ENCODE results near the gene PARD3.

The PARD3 gene

GRCh38 chr10:34740321-34740720 is 74.8 kb downstream of the PARD3 start:
- H3K27ac ChIP-seq (ENCODE audit: low read depth, low read length): no peak overlapping the region
- no peaks in the 10 kb centered on the region for H3K9me2 ChIP-seq (replicated peaks; ENCODE audit: control insufficient read depth, low read length)
- peaks cover 13% of the 10 kb centered on the region for H3K27me3 ChIP-seq (ENCODE audit: control insufficient read depth, low read length)
- H4K20me1 ChIP-seq (ENCODE audit: control insufficient read depth, insufficient read depth, low read depth, low read length): no peaks in the 10 kb centered on the region
- H3K4me2 ChIP-seq (ENCODE audit: low read length): no peak overlapping the region
- no peaks in the 10 kb centered on the region for H3F3A ChIP-seq (ENCODE audit: control insufficient read depth, insufficient read depth)
- H3K9me3 ChIP-seq (ENCODE audit: control insufficient read depth, insufficient read depth, low read length): no peaks in the 10 kb centered on the region
- no peak overlapping the region for H3K4me3 ChIP-seq (ENCODE audit: low read length)
- TF ChIP-seq EZH2phosphoT487 (IDR thresholded peaks at IDR 0.05; ENCODE audit: borderline replicate concordance, low read length): no peak
- TF ChIP-seq CTCF (IDR thresholded peaks at IDR 0.05; ENCODE audit: low read depth, low read length, poor library complexity, severe bottlenecking): no peak
- H3K4me1 ChIP-seq (ENCODE audit: control insufficient read depth, low read length): no peaks in the 10 kb centered on the region
- H3K79me2 ChIP-seq (ENCODE audit: control insufficient read depth, low read length): no peaks in the 10 kb centered on the region
- H3K36me3 ChIP-seq (ENCODE audit: control insufficient read depth, low read length): no peaks in the 10 kb centered on the region

GRCh38 chr10:34739915-34740314 is 75.2 kb downstream of the PARD3 start:
- TF ChIP-seq EZH2phosphoT487 (IDR thresholded peaks at IDR 0.05; ENCODE audit: borderline replicate concordance, low read length): no peak
- no peak for TF ChIP-seq CTCF (IDR thresholded peaks at IDR 0.05; ENCODE audit: low read depth, low read length, poor library complexity, severe bottlenecking)

DNA sequence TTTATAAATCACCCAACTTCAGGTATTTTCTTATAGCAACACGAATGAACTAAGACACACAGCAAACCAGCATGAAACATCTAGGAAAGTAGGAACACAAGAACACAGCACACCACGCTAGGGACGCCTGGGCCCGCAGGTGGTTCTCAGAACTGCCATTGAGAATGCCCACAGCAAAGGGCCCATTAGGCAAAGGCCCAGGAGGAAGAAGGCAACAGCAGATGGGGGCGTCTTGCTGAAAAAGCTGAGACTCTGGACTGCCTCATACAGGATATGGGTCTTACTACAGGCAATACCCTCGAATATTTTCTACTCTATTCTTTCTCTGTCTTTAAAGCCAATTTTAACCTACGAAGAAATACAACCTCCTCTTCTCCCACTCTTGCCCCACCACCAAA is 77.3 kb downstream of the PARD3 start:
- peaks cover 13% of the 10 kb centered on the region for H3K27me3 ChIP-seq (ENCODE audit: control insufficient read depth, low read length)
- no peak overlapping the region for H3K4me3 ChIP-seq (ENCODE audit: low read length)
- H3F3A ChIP-seq (ENCODE audit: control insufficient read depth, insufficient read depth): no peaks in the 10 kb centered on the region
- H3K9me3 ChIP-seq (ENCODE audit: control insufficient read depth, insufficient read depth, low read length): no peaks in the 10 kb centered on the region
- H3K36me3 ChIP-seq (ENCODE audit: control insufficient read depth, low read length): no peaks in the 10 kb centered on the region
- TF ChIP-seq CTCF (IDR thresholded peaks at IDR 0.05; ENCODE audit: low read depth, low read length, poor library complexity, severe bottlenecking) (no peak), EZH2phosphoT487 (IDR thresholded peaks at IDR 0.05; ENCODE audit: borderline replicate concordance, low read length) (no peak)
- no peak overlapping the region for H3K27ac ChIP-seq (ENCODE audit: low read depth, low read length)
- no peaks in the 10 kb centered on the region for H4K20me1 ChIP-seq (ENCODE audit: control insufficient read depth, insufficient read depth, low read depth, low read length)
- H3K4me2 ChIP-seq (ENCODE audit: low read length): no peak overlapping the region
- no peaks in the 10 kb centered on the region for H3K9me2 ChIP-seq (replicated peaks; ENCODE audit: control insufficient read depth, low read length)
- no peaks in the 10 kb centered on the region for H3K4me1 ChIP-seq (ENCODE audit: control insufficient read depth, low read length)
- no peaks in the 10 kb centered on the region for H3K79me2 ChIP-seq (ENCODE audit: control insufficient read depth, low read length)

More at GRCh38 chr10:34739915-34740314, 75.2 kb downstream of the PARD3 start:
- H3K79me2 ChIP-seq (ENCODE audit: control insufficient read depth, low read length): no peaks in the 10 kb centered on the region
- H3K27me3 ChIP-seq (ENCODE audit: control insufficient read depth, low read length): peaks cover 13% of the 10 kb centered on the region
- H3K4me3 ChIP-seq (ENCODE audit: low read length): no peak overlapping the region
- H3K9me2 ChIP-seq (replicated peaks; ENCODE audit: control insufficient read depth, low read length): no peaks in the 10 kb centered on the region
- H3F3A ChIP-seq (ENCODE audit: control insufficient read depth, insufficient read depth): no peaks in the 10 kb centered on the region
- H3K9me3 ChIP-seq (ENCODE audit: control insufficient read depth, insufficient read depth, low read length): no peaks in the 10 kb centered on the region
- H4K20me1 ChIP-seq (ENCODE audit: control insufficient read depth, insufficient read depth, low read depth, low read length): no peaks in the 10 kb centered on the region
- no peaks in the 10 kb centered on the region for H3K4me1 ChIP-seq (ENCODE audit: control insufficient read depth, low read length)
- no peaks in the 10 kb centered on the region for H3K36me3 ChIP-seq (ENCODE audit: control insufficient read depth, low read length)
- no peak overlapping the region for H3K4me2 ChIP-seq (ENCODE audit: low read length)
- H3K27ac ChIP-seq (ENCODE audit: low read depth, low read length): no peak overlapping the region
